Mesenchymal stem cell (in vitro differentiated cells and primary cell): ENCODE measurements around the gene DYNC1LI1.
"Not testable (repeated sequence)": the region's sequence is repeated elsewhere in the genome, so short reads cannot be mapped to it uniquely, and the experiment has no call there.

Experiments
- DNase-seq: peaks from one replicate; pipeline ENCODE4 v3.0.0-alpha.2; 2013
- H2AFZ ChIP-seq: one replicate; pipeline ENCODE4 v1.6.1; 2013; ENCODE audit warnings: low read depth, mild to moderate bottlenecking, control low read depth, inconsistent platforms, low read length, moderate library complexity
- H2AK5ac ChIP-seq: 2 replicates; pipeline ENCODE4 v1.6.1; 2013; ENCODE audit warnings: low read length, moderate library complexity, mild to moderate bottlenecking, inconsistent platforms; ENCODE audit not compliant: severe bottlenecking
- H2BK120ac ChIP-seq: one replicate; pipeline ENCODE4 v1.6.1; 2013; ENCODE audit warnings: low read depth, mild to moderate bottlenecking, inconsistent platforms, low read length, moderate library complexity
- H2BK12ac ChIP-seq, 2 experiments: one replicate each; pipeline ENCODE4 v1.6.1; 2013; ENCODE audit warnings: inconsistent platforms in 2 of 2, low read length in 2 of 2, mild to moderate bottlenecking in 2 of 2, moderate library complexity in 2 of 2, control low read depth in 1 of 2
- H2BK15ac ChIP-seq: one replicate; pipeline ENCODE4 v1.6.1; 2013; ENCODE audit warnings: mild to moderate bottlenecking, low read depth, inconsistent platforms; ENCODE audit not compliant: poor library complexity, severe bottlenecking
- H2BK5ac ChIP-seq: 2 replicates; pipeline ENCODE4 v1.6.1; 2013; ENCODE audit warnings: low read depth, mild to moderate bottlenecking, low read length, control low read depth, inconsistent platforms; ENCODE audit not compliant: poor library complexity, severe bottlenecking
- H3K14ac ChIP-seq, 2 experiments: one replicate each; pipeline ENCODE4 v1.6.1; 2013; ENCODE audit warnings: inconsistent platforms in 2 of 2, low read length in 2 of 2, control low read depth in 1 of 2, mild to moderate bottlenecking in 1 of 2, moderate library complexity in 1 of 2
- H3K18ac ChIP-seq, 2 experiments: one replicate each; pipeline ENCODE4 v1.6.1; 2013; ENCODE audit warnings: inconsistent platforms in 2 of 2, low read length in 2 of 2, control low read depth in 1 of 2, low read depth in 1 of 2, mild to moderate bottlenecking in 1 of 2
- H3K23ac ChIP-seq, 2 experiments: one replicate each; pipeline ENCODE4 v1.6.1; 2013; ENCODE audit warnings: inconsistent platforms in 2 of 2, low read length in 2 of 2, mild to moderate bottlenecking in 2 of 2, moderate library complexity in 2 of 2, control low read depth in 1 of 2
- H3K27ac ChIP-seq: 2 replicates; pipeline ENCODE4 v1.5.1; 2013; ENCODE audit warnings: mild to moderate bottlenecking, moderate library complexity, low read length, control low read depth, inconsistent platforms; ENCODE audit not compliant: poor library complexity, severe bottlenecking
- H3K27me3 ChIP-seq, 2 experiments: 2 replicates each; pipeline versions ENCODE4 v1.6.1 to v1.7.0; 2013; ENCODE audit warnings: low read length in 2 of 2, mild to moderate bottlenecking in 2 of 2, moderate library complexity in 2 of 2, control low read depth in 1 of 2, inconsistent platforms in 1 of 2; ENCODE audit not compliant: control insufficient read depth in 1 of 2, insufficient read depth in 1 of 2
- H3K36me3 ChIP-seq, 2 experiments: 2 replicates each; pipeline versions ENCODE4 v1.6.1 to v1.7.0; 2013; ENCODE audit warnings: low read length in 2 of 2, control low read depth in 1 of 2, inconsistent platforms in 1 of 2, low read depth in 1 of 2, mild to moderate bottlenecking in 1 of 2; ENCODE audit not compliant: insufficient read depth in 2 of 2, control insufficient read depth in 1 of 2
- H3K4ac ChIP-seq, 2 experiments: one replicate each; pipeline ENCODE4 v1.6.1; 2013; ENCODE audit warnings: inconsistent platforms in 2 of 2, low read length in 2 of 2, mild to moderate bottlenecking in 2 of 2, moderate library complexity in 2 of 2, control low read depth in 1 of 2, low read depth in 1 of 2
- H3K4me1 ChIP-seq: 2 replicates; pipeline ENCODE4 v1.6.1; 2013; ENCODE audit warnings: low read depth, low read length, control low read depth; ENCODE audit not compliant: control insufficient read depth, insufficient read depth
- H3K4me2 ChIP-seq: 2 replicates; pipeline ENCODE4 v1.6.1; 2013; ENCODE audit warnings: low read length, mild to moderate bottlenecking, inconsistent platforms; ENCODE audit not compliant: poor library complexity, severe bottlenecking
- H3K4me3 ChIP-seq, 2 experiments: 2 replicates each; pipeline versions ENCODE4 v1.5.1 to v1.7.0; 2013; ENCODE audit warnings: low read length in 2 of 2, mild to moderate bottlenecking in 2 of 2, control low read depth in 1 of 2, low read depth in 1 of 2; ENCODE audit not compliant: insufficient read depth in 1 of 2
- H3K79me1 ChIP-seq: replicated peaks from 2 replicates; pipeline ENCODE4 v1.6.1; 2013; ENCODE audit warnings: mild to moderate bottlenecking, control low read depth, low read length, inconsistent platforms; ENCODE audit not compliant: poor library complexity, severe bottlenecking
- H3K9ac ChIP-seq: 2 replicates; pipeline ENCODE4 v1.7.0; 2013; ENCODE audit warnings: mild to moderate bottlenecking, low read length, moderate library complexity
- H3K9me3 ChIP-seq: 2 replicates; pipeline ENCODE4 v1.7.0; 2013; ENCODE audit warnings: mild to moderate bottlenecking, low read length; ENCODE audit not compliant: control insufficient read depth
- H4K8ac ChIP-seq: one replicate; pipeline ENCODE4 v1.6.1; 2013; ENCODE audit warnings: inconsistent platforms, mild to moderate bottlenecking, low read length, moderate library complexity
- H4K91ac ChIP-seq: one replicate; pipeline ENCODE4 v1.6.1; 2013; ENCODE audit warnings: mild to moderate bottlenecking, low read length, inconsistent platforms
- WGBS: methylation state at CpG from one replicate; pipeline ENCODE4 v1.1.7; 2013; ENCODE audit warnings: mixed read lengths; 5-methylcytosine and 5-hydroxymethylcytosine counted together

The DYNC1LI1 gene

GRCh38 chr3:32531010-32531647 lies 39.5 kb downstream of the DYNC1LI1 start:
- Histone ChIP-seq H2BK5ac (no peak overlapping the region), H2BK12ac (no peak overlapping the region), H3K4me1 (no peaks in the 10 kb centered on the region), H3K36me3 (peaks cover 13 to 87% of the 10 kb centered on the region in 2 experiments), H3K27ac (no peak overlapping the region), H2BK15ac (no peak overlapping the region), H2AK5ac (no peak overlapping the region), H2BK120ac (no peak overlapping the region), H3K4me3 (no peak overlapping the region), H3K27me3 (no peaks in the 10 kb centered on the region), H3K9ac (no peak overlapping the region), H4K91ac (no peak overlapping the region), H4K8ac (no peak overlapping the region), H3K14ac (no peak overlapping the region), H3K18ac (no peak overlapping the region), H3K9me3 (no peaks in the 10 kb centered on the region), H2AFZ (no peak overlapping the region), H3K4me2 (no peak overlapping the region), H3K23ac (no peak overlapping the region), H3K79me1 (peaks cover 14% of the 10 kb centered on the region), H3K4ac (no peak overlapping the region)
- DNase-seq: no peak

DNA sequence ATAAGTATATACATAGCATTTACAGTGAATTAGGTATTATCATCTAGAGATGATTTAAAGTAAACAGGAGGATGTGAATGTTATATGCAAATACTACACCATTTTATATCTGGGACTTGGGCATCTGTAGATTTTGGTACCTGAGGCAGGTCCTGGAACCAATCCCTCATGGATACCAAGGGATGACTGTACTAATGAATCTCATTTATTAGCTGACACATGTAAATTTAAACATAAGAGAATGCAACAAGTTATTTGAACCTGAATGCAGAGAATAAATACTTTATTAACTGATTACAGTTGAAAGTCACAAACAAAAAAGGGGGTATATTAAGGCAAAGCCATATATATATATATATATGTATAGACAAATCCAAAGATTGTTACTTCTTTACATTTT lies 44.9 kb downstream of the DYNC1LI1 start:
- Histone ChIP-seq H3K4me2 (no peak overlapping the region), H3K4ac (no peak overlapping the region), H3K4me3 (no peak overlapping the region), H2BK120ac (no peak overlapping the region), H3K9me3 (no peaks in the 10 kb centered on the region), H3K9ac (no peak overlapping the region), H3K18ac (no peak overlapping the region), H3K79me1 (peaks cover 2% of the 10 kb centered on the region), H3K27ac (no peak overlapping the region), H3K23ac (no peak overlapping the region), H2AFZ (no peak overlapping the region), H2BK5ac (no peak overlapping the region), H2AK5ac (no peak overlapping the region), H4K91ac (no peak overlapping the region), H3K27me3 (no peaks in the 10 kb centered on the region), H2BK12ac (no peak overlapping the region), H3K36me3 (peaks cover 6 to 74% of the 10 kb centered on the region in 2 experiments), H3K4me1 (peaks cover 3% of the 10 kb centered on the region), H3K14ac (no peak overlapping the region), H2BK15ac (no peak overlapping the region), H4K8ac (no peak overlapping the region)
- no peak for DNase-seq

- Histone ChIP-seq H3K27me3 (no peaks in the 10 kb centered on the region), H2BK5ac (no peak overlapping the region), H2AFZ (no peak overlapping the region), H3K4ac (no peak overlapping the region), H3K4me3 (no peak overlapping the region), H2BK12ac (no peak overlapping the region), H3K23ac (no peak overlapping the region), H3K79me1 (peaks cover 2% of the 10 kb centered on the region), H3K14ac (no peak overlapping the region), H2BK120ac (no peak overlapping the region), H2AK5ac (no peak overlapping the region), H2BK15ac (no peak overlapping the region), H3K9ac (no peak overlapping the region), H3K9me3 (no peaks in the 10 kb centered on the region), H3K18ac (no peak overlapping the region), H4K8ac (no peak overlapping the region), H4K91ac (no peak overlapping the region), H3K27ac (peak overlapping the region; percentile 84), H3K36me3 (peaks cover 4 to 50% of the 10 kb centered on the region in 2 experiments), H3K4me2 (peak overlapping the region; percentile 35), H3K4me1 (peaks cover 3% of the 10 kb centered on the region)
- DNase-seq: no peak
- 95% methylated on average over 5 of the region's 7 CpGs for WGBS
Measured at GRCh38 chr3:32522682-32523081, 48.0 kb downstream of the DYNC1LI1 start.

DNA sequence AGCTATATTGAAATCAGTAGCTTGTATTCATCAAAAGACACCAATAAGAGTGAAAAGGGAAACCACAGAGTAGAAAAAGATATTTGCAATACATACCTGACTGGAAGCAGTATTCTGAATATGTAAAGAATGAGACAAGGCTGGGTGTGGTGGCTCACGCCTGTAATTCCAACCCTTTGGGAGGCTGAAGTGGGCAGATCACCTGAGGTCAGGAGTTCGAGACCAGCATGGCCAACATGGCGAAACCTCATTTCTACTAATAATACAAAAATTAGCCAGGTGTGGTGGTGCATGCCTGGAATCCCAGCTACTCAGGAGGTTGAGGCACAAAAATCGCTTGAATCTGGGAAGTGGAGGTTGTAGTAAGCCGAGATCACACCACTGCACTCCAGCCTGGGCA lies 51.7 kb downstream of the DYNC1LI1 start:
- not testable (repeated sequence) for H2BK12ac ChIP-seq, H4K8ac ChIP-seq, H3K4ac ChIP-seq, H3K14ac ChIP-seq, H2BK15ac ChIP-seq, H3K23ac ChIP-seq, H3K4me2 ChIP-seq, H3K4me1 ChIP-seq, H3K27me3 ChIP-seq, H2AFZ ChIP-seq, H2BK5ac ChIP-seq, H3K79me1 ChIP-seq, H4K91ac ChIP-seq, H3K18ac ChIP-seq, DNase-seq, H2BK120ac ChIP-seq, H3K4me3 ChIP-seq, H3K9me3 ChIP-seq, H2AK5ac ChIP-seq, H3K27ac ChIP-seq, H3K9ac ChIP-seq
- WGBS: 97% methylated on average over 2 of the region's 5 CpGs
- peaks cover 0 to 19% of the 10 kb centered on the region in 2 experiments for H3K36me3 ChIP-seq
